GM23338 (cell line): ENCODE data around the gene UPF2. TPM values are rescaled to one million over a fixed set of nuclear protein-coding genes. Genes with fewer than 3 reads are reported as not detected.

Experiments used
- ATAC-seq: fragments of 200-7000 bp; cut with Tn5 transposase; 3 replicates; pipeline ENCODE4 v1.9.1; 2020
- DNase-seq: peaks from one replicate; pipeline ENCODE4 v3.0.0-alpha.2; 2015; ENCODE audit warnings: low spot score
- H2AFZ ChIP-seq: fragments of 200-600 bp; sonication (generic); 2 replicates; pipeline ENCODE4 v1.8.0; 2016; ENCODE audit warnings: antibody characterized with exemption, mild to moderate bottlenecking, moderate library complexity
- H3F3A ChIP-seq: fragments of 200-600 bp; sonication (generic); replicated peaks from 2 replicates; pipeline ENCODE4 v1.8.0; 2017; ENCODE audit warnings: antibody characterized with exemption, mixed run types, low read depth
- H3K27ac ChIP-seq: fragments of 200-600 bp; sonication (generic); 2 replicates; pipeline ENCODE4 v1.6.1; 2016; ENCODE audit warnings: low read depth
- H3K27me3 ChIP-seq: fragments of 200-600 bp; sonication (generic); 2 replicates; pipeline ENCODE4 v1.8.0; 2016; ENCODE audit warnings: mild to moderate bottlenecking, mixed run types, moderate library complexity; ENCODE audit not compliant: insufficient read depth
- H3K36me3 ChIP-seq: fragments of 200-600 bp; sonication (generic); 2 replicates; pipeline ENCODE4 v1.8.0; 2016; ENCODE audit warnings: mild to moderate bottlenecking; ENCODE audit not compliant: insufficient read depth
- H3K4me1 ChIP-seq: fragments of 200-600 bp; sonication (generic); 2 replicates; pipeline ENCODE4 v1.8.0; 2016; ENCODE audit warnings: mild to moderate bottlenecking, moderate library complexity; ENCODE audit not compliant: insufficient read depth
- H3K4me2 ChIP-seq: fragments of 200-600 bp; sonication (generic); 2 replicates; pipeline ENCODE4 v1.7.1; 2017; ENCODE audit warnings: mixed run types
- H3K4me3 ChIP-seq: fragments of 200-600 bp; sonication (generic); 2 replicates; pipeline ENCODE4 v1.6.1; 2016; ENCODE audit warnings: mixed run types
- H3K79me2 ChIP-seq: fragments of 200-600 bp; sonication (generic); replicated peaks from 2 replicates; pipeline ENCODE4 v1.8.0; 2017; ENCODE audit warnings: mild to moderate bottlenecking; ENCODE audit not compliant: insufficient read depth
- H3K9me2 ChIP-seq: fragments of 200-600 bp; sonication (generic); 2 replicates; pipeline ENCODE4 v1.8.0; 2017; ENCODE audit not compliant: insufficient read depth
- H4K20me1 ChIP-seq: fragments of 200-600 bp; sonication (generic); replicated peaks from 2 replicates; pipeline ENCODE4 v1.8.0; 2017; ENCODE audit warnings: mild to moderate bottlenecking; ENCODE audit not compliant: insufficient read depth
- H3K27ac Mint-ChIP-seq: 2 replicates; pipeline ENCODE4 v1.8.0; 2020; ENCODE audit warnings: inconsistent platforms, mild to moderate bottlenecking, moderate library complexity, mixed read lengths
- H3K27me3 Mint-ChIP-seq: 3 replicates; pipeline ENCODE4 v1.8.0; 2022; ENCODE audit warnings: low read depth, mild to moderate bottlenecking, moderate library complexity, mixed read lengths, inconsistent platforms; ENCODE audit not compliant: insufficient read depth, poor library complexity
- H3K36me3 Mint-ChIP-seq: 3 replicates; pipeline ENCODE4 v1.8.0; 2021; ENCODE audit warnings: low read depth, mild to moderate bottlenecking, inconsistent platforms, moderate library complexity, mixed read lengths
- H3K4me1 Mint-ChIP-seq: 3 replicates; pipeline ENCODE4 v1.8.0; 2020; ENCODE audit warnings: mild to moderate bottlenecking, inconsistent platforms, mixed read lengths
- H3K4me3 Mint-ChIP-seq: 3 replicates; pipeline ENCODE4 v1.8.0; 2021; ENCODE audit warnings: moderate library complexity, mild to moderate bottlenecking, inconsistent platforms, mixed read lengths
- H3K9me3 Mint-ChIP-seq: 3 replicates; pipeline ENCODE4 v1.8.0; 2020; ENCODE audit warnings: moderate library complexity, mild to moderate bottlenecking, inconsistent platforms, mixed read lengths
- CREB1 ChIP-seq: fragments of 250-450 bp; sonication (Bioruptor Pico); IDR thresholded peaks from 2 replicates; pipeline ENCODE4 v1.5.0; 2020; ENCODE audit warnings: low read depth, mild to moderate bottlenecking, moderate library complexity
- EZH2phosphoT487 ChIP-seq: fragments of 200-600 bp; sonication (generic); IDR thresholded peaks from one replicate; pipeline ENCODE4 v1.8.1; 2018; ENCODE audit warnings: antibody characterized with exemption; ENCODE audit not compliant: unreplicated experiment
- STAT1 ChIP-seq: IDR thresholded peaks from one replicate; pipeline ENCODE4 v1.6.1; 2016; ENCODE audit warnings: antibody characterized with exemption; ENCODE audit not compliant: unreplicated experiment
- ZNF114 ChIP-seq: fragments of 250-450 bp; sonication (Bioruptor Pico); IDR thresholded peaks from 2 replicates; pipeline ENCODE4 v1.5.0; 2020; ENCODE audit warnings: mild to moderate bottlenecking, moderate library complexity
- polyA plus RNA-seq: library from polyadenylated mRNA; unstranded; fragments of >200 nt; fragmentation: Nextera tagmentation; extraction: Ambion mirVana; gene quantifications from 2 replicates; pipeline ENCODE4 v1.2.1, GENCODE V29; 2016
- total RNA-seq: library from RNA; depleted of rRNA; stranded (reverse); fragments of >200 nt; shearing (Covaris generic); gene quantifications from 2 replicates; pipeline ENCODE4 v1.2.3, GENCODE V29; 2014
- TF ChIP-seq, protein P1 (sequence below): fragments of 250-450 bp; sonication (Bioruptor Pico); IDR thresholded peaks from 2 replicates; pipeline ENCODE4 v1.5.0; 2020; ENCODE audit warnings: mild to moderate bottlenecking, moderate library complexity
- TF ChIP-seq, protein P2 (sequence below): IDR thresholded peaks from 2 replicates; pipeline ENCODE4 v1.6.1; 2016; ENCODE audit warnings: antibody characterized with exemption

The UPF2 gene
- total and polyA plus RNA-seq, 2 experiments from 2014 or later = 29.0 to 78.5 TPM

DNA sequence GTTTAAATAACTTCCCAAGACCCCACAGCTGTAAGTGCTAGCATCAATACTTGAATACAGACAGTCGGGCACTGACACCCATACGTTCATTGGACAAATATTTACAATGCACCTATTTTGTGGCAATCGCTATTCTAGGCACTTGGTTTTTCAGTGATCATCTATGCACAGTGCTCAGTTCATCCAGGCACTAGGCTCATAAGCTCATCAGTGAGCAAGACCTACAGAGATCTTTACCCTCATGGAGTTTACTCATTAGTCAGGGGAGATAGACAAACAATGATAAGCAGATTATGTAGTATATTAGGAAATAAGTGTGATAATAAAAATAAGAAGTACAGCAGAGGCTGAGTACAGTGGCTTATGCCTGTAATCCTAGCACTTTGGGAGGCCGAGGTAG, 18.5 kb upstream of the UPF2 start (continued):
- TF ChIP-seq, protein P1, sequence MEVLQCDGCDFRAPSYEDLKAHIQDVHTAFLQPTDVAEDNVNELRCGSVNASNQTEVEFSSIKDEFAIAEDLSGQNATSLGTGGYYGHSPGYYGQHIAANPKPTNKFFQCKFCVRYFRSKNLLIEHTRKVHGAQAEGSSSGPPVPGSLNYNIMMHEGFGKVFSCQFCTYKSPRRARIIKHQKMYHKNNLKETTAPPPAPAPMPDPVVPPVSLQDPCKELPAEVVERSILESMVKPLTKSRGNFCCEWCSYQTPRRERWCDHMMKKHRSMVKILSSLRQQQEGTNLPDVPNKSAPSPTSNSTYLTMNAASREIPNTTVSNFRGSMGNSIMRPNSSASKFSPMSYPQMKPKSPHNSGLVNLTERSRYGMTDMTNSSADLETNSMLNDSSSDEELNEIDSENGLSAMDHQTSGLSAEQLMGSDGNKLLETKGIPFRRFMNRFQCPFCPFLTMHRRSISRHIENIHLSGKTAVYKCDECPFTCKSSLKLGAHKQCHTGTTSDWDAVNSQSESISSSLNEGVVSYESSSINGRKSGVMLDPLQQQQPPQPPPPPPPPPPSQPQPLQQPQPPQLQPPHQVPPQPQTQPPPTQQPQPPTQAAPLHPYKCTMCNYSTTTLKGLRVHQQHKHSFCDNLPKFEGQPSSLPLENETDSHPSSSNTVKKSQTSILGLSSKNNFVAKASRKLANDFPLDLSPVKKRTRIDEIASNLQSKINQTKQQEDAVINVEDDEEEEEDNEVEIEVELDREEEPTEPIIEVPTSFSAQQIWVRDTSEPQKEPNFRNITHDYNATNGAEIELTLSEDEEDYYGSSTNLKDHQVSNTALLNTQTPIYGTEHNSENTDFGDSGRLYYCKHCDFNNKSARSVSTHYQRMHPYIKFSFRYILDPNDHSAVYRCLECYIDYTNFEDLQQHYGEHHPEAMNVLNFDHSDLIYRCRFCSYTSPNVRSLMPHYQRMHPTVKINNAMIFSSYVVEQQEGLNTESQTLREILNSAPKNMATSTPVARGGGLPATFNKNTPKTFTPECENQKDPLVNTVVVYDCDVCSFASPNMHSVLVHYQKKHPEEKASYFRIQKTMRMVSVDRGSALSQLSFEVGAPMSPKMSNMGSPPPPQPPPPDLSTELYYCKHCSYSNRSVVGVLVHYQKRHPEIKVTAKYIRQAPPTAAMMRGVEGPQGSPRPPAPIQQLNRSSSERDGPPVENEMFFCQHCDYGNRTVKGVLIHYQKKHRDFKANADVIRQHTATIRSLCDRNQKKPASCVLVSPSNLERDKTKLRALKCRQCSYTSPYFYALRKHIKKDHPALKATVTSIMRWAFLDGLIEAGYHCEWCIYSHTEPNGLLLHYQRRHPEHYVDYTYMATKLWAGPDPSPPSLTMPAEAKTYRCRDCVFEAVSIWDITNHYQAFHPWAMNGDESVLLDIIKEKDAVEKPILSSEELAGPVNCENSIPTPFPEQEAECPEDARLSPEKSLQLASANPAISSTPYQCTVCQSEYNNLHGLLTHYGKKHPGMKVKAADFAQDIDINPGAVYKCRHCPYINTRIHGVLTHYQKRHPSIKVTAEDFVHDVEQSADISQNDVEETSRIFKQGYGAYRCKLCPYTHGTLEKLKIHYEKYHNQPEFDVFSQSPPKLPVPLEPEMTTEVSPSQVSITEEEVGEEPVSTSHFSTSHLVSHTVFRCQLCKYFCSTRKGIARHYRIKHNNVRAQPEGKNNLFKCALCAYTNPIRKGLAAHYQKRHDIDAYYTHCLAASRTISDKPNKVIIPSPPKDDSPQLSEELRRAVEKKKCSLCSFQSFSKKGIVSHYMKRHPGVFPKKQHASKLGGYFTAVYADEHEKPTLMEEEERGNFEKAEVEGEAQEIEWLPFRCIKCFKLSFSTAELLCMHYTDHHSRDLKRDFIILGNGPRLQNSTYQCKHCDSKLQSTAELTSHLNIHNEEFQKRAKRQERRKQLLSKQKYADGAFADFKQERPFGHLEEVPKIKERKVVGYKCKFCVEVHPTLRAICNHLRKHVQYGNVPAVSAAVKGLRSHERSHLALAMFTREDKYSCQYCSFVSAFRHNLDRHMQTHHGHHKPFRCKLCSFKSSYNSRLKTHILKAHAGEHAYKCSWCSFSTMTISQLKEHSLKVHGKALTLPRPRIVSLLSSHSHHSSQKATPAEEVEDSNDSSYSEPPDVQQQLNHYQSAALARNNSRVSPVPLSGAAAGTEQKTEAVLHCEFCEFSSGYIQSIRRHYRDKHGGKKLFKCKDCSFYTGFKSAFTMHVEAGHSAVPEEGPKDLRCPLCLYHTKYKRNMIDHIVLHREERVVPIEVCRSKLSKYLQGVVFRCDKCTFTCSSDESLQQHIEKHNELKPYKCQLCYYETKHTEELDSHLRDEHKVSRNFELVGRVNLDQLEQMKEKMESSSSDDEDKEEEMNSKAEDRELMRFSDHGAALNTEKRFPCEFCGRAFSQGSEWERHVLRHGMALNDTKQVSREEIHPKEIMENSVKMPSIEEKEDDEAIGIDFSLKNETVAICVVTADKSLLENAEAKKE (CRISPR knock-in tag) = no peak

DNA sequence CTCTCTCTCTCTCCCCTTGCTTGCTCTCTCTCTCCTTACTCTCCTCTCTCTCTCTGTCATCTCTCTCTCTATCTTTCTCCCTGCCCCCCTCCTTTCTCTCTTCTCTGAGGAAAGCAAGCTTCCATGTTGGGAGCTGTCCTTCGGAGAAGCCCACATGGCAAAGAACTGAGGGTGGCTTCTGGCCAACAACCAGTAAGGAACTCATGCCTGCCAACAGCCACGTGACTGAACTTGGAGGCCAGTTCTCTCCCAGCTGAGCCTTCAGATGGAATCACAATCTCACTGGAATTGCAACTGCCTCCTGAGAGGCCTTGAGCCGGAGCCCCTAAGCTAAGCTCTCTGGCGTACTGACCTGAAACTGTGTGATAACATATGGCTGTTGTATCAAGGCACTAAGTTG, 14.1 kb upstream of the UPF2 start:
- no peak for ATAC-seq
- H3K9me2 ChIP-seq = no peaks in the 10 kb centered on the region
- Mint-ChIP-seq H3K27ac (no peak overlapping the region), H3K4me3 (no peak overlapping the region), H3K36me3 (no peaks in the 10 kb centered on the region), H3K9me3 (no peaks in the 10 kb centered on the region), H3K27me3 (peaks cover 8% of the 10 kb centered on the region), H3K4me1 (no peaks in the 10 kb centered on the region)
- H3K4me1 ChIP-seq = no peaks in the 10 kb centered on the region
- no peaks in the 10 kb centered on the region for H3F3A ChIP-seq
- no peaks in the 10 kb centered on the region for H3K36me3 ChIP-seq
- no peaks in the 10 kb centered on the region for H3K27me3 ChIP-seq
- no peaks in the 10 kb centered on the region for H4K20me1 ChIP-seq
- no peak overlapping the region for H2AFZ ChIP-seq
- no peak for DNase-seq
- H3K79me2 ChIP-seq = no peaks in the 10 kb centered on the region
- H3K27ac ChIP-seq = no peak overlapping the region
- no peak overlapping the region for H3K4me3 ChIP-seq
- no peak overlapping the region for H3K4me2 ChIP-seq
- TF ChIP-seq STAT1 = no peak
- TF ChIP-seq, protein P2, sequence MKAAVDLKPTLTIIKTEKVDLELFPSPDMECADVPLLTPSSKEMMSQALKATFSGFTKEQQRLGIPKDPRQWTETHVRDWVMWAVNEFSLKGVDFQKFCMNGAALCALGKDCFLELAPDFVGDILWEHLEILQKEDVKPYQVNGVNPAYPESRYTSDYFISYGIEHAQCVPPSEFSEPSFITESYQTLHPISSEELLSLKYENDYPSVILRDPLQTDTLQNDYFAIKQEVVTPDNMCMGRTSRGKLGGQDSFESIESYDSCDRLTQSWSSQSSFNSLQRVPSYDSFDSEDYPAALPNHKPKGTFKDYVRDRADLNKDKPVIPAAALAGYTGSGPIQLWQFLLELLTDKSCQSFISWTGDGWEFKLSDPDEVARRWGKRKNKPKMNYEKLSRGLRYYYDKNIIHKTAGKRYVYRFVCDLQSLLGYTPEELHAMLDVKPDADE = no peak
- TF ChIP-seq, protein P1 (CRISPR knock-in tag) = no peak
- no peak for TF ChIP-seq EZH2phosphoT487
- TF ChIP-seq ZNF114 (CRISPR knock-in tag) = no peak
- no peak for TF ChIP-seq CREB1
